ENCODE measurements around the gene NLRC3. TPM values are rescaled to one million over a fixed set of nuclear protein-coding genes. Genes with fewer than 3 reads are reported as not detected.

Gene NLRC3
- polyA plus RNA-seq, 1 of the 3 experiments (the other 2 are of a cell fraction), result not detected

GRCh38 chr16:3548859-3549258 is 28.3 kb downstream of the NLRC3 start:
- Histone ChIP-seq H3K27me3 (ENCODE audit: insufficient read depth) (no peaks in the 10 kb centered on the region), H3F3A (replicated peaks; ENCODE audit: insufficient read depth) (no peaks in the 10 kb centered on the region), H3K4me3 (ENCODE audit: low read depth in 2 of 2, low read length in 1 of 2) (no peak overlapping the region), H2AFZ (ENCODE audit: low read depth) (no peak overlapping the region), H3K4me2 (no peak overlapping the region), H3K9me2 (no peaks in the 10 kb centered on the region), H3K79me2 (ENCODE audit: insufficient read depth) (no peaks in the 10 kb centered on the region), H3K9ac (no peak overlapping the region), H3K36me3 (replicated peaks in 1 of 2; ENCODE audit: control insufficient read depth in 1 of 2, insufficient read depth in 2 of 2, low read length in 1 of 2) (no peaks in the 10 kb centered on the region), H3K9me3 (no peaks in the 10 kb centered on the region), H4K20me1 (ENCODE audit: insufficient read depth) (no peaks in the 10 kb centered on the region), H3K4me1 (ENCODE audit: control insufficient read depth in 1 of 2, insufficient read depth in 2 of 2, low read depth in 1 of 2, low read length in 1 of 2) (no peaks in the 10 kb centered on the region; a peak in 1 of 4 replicates), H3K27ac (ENCODE audit: low read depth in 2 of 2, low read length in 1 of 2) (no peak overlapping the region)
- no peak for TF ChIP-seq MAX (IDR thresholded peaks at IDR 0.05; ENCODE audit: low read depth)
- no peak for TF ChIP-seq ZBTB33 (IDR thresholded peaks at IDR 0.05; ENCODE audit: borderline replicate concordance, low read depth)
- TF ChIP-seq SIN3A (IDR thresholded peaks at IDR 0.05; ENCODE audit: borderline replicate concordance, low read depth, low read length), result no peak
- TF ChIP-seq REST (IDR thresholded peaks at IDR 0.05; ENCODE audit: low read depth, low read length), result no peak
- TF ChIP-seq TEAD4 (IDR thresholded peaks at IDR 0.05; ENCODE audit: borderline replicate concordance, insufficient read depth), result no peak
- TF ChIP-seq RFX5 (IDR thresholded peaks at IDR 0.05; ENCODE audit: low read length), result no peak
- no peak for TF ChIP-seq TAF1 (IDR thresholded peaks at IDR 0.05; ENCODE audit: borderline replicate concordance, low read depth, low read length)
- TF ChIP-seq RXRA (IDR thresholded peaks at IDR 0.05; ENCODE audit: borderline replicate concordance, low read depth), result no peak
- TF ChIP-seq USF2 (IDR thresholded peaks at IDR 0.05; ENCODE audit: borderline replicate concordance, low read depth, low read length), result no peak
- TF ChIP-seq ELF1 (IDR thresholded peaks at IDR 0.05), result no peak
- no peak for TF ChIP-seq YY1 (IDR thresholded peaks at IDR 0.05; ENCODE audit: low read depth)
- TF ChIP-seq NRF1 (IDR thresholded peaks at IDR 0.05; ENCODE audit: low read depth, low read length), result no peak
- TF ChIP-seq GABPA (IDR thresholded peaks at IDR 0.05; ENCODE audit: low read depth), result no peak
- no peak for TF ChIP-seq RAD21 (IDR thresholded peaks at IDR 0.05; ENCODE audit: low read length)
- no peak for TF ChIP-seq MEF2A (IDR thresholded peaks at IDR 0.05; ENCODE audit: borderline replicate concordance, low read depth)
- TF ChIP-seq TCF12 (IDR thresholded peaks at IDR 0.05), result no peak
- TF ChIP-seq JUND (IDR thresholded peaks at IDR 0.05), result no peak
- TF ChIP-seq USF1 (IDR thresholded peaks at IDR 0.05; ENCODE audit: borderline replicate concordance, low read depth), result no peak
- TF ChIP-seq POLR2AphosphoS5 (IDR thresholded peaks at IDR 0.05; ENCODE audit: low read depth, low read length), result no peak
- ChIA-PET POLR2A (no interaction called here), CTCF (interaction anchor here (1.4 kb wide), 1 partner anchor 13 kb away, joined by 3 read pairs; no protein-coding TSS in a partner anchor)
- no peak for DNase-seq
- WGBS (ENCODE audit: low lambda C conversion rate), result 59% methylated on average over 11 of the region's 15 CpGs
